GM21528 (cell line): Measurements from ENCODE around the gene SRRM3.
"Not testable (repeated sequence)": the region's sequence is repeated elsewhere in the genome, so short reads cannot be mapped to it uniquely, and the experiment has no call there.

Experiments used
- ATAC-seq: cut with Tn5 transposase; IDR thresholded peaks from one replicate; pipeline ENCODE4 v1.9.1; 2021; ENCODE audit warnings: mild to moderate bottlenecking, moderate library complexity; ENCODE audit not compliant: unreplicated experiment, low FRiP score

Gene SRRM3

GRCh38 chr7:76334320-76334967 lies 132.7 kb downstream of the SRRM3 start:
- no peak for ATAC-seq

GRCh38 chr7:76335417-76335816 lies 133.7 kb downstream of the SRRM3 start:
- ATAC-seq: not testable (repeated sequence)

GRCh38 chr7:76336094-76336493 lies 134.4 kb downstream of the SRRM3 start:
- ATAC-seq: no peak
